ENCODE results near the gene PLGRKT. TPM values are rescaled to one million over a fixed set of nuclear protein-coding genes. Genes with fewer than 3 reads are reported as not detected.

The PLGRKT gene
- total RNA-seq, 2 donors from 2014 or later = 21.0 to 31.1 TPM

- WGBS, 2 experiments (ENCODE audit: insufficient coverage in 1 of 2, insufficient read length in 1 of 2) = 95 to 96% methylated on average over 4 to 5 of the region's 5 CpGs
- no peaks in the 10 kb centered on the region for H3K27me3 ChIP-seq (ENCODE audit: control insufficient read depth, insufficient read depth, low read length, poor library complexity, severe bottlenecking)
- no peaks in the 10 kb centered on the region for H3K36me3 ChIP-seq (ENCODE audit: control insufficient read depth, insufficient read depth, low read length)
- H3K4me3 ChIP-seq (ENCODE audit: low read length) = no peak overlapping the region
- H3K9me3 ChIP-seq (ENCODE audit: control insufficient read depth, low read length) = peaks cover 10% of the 10 kb centered on the region
- H3K36me3 Mint-ChIP-seq (ENCODE audit: low read depth) = no peaks in the 10 kb centered on the region
- no peaks in the 10 kb centered on the region for H3K27me3 Mint-ChIP-seq (ENCODE audit: insufficient read depth)
- H3K9ac ChIP-seq (ENCODE audit: extremely low read depth, low read length, poor library complexity, severe bottlenecking) = no peak overlapping the region
- DNase-seq = no peak
- no peaks in the 10 kb centered on the region for H3K4me1 ChIP-seq (ENCODE audit: control insufficient read depth, insufficient read depth, low read length)
- peaks cover 22% of the 10 kb centered on the region for H3K9me3 Mint-ChIP-seq
- TF ChIP-seq CTCF (conservative IDR thresholded peaks at IDR 0.05) = peak; percentile 53
- H3K4me3 Mint-ChIP-seq = no peak overlapping the region
- H3K4me1 Mint-ChIP-seq = peaks cover 20% of the 10 kb centered on the region
- no peak overlapping the region for H3K27ac Mint-ChIP-seq
- H3K27ac ChIP-seq (ENCODE audit: low read depth, low read length) = no peak overlapping the region
Observed at GRCh38 chr9:5481322-5482040, 43.8 kb upstream of the PLGRKT start.

DNA sequence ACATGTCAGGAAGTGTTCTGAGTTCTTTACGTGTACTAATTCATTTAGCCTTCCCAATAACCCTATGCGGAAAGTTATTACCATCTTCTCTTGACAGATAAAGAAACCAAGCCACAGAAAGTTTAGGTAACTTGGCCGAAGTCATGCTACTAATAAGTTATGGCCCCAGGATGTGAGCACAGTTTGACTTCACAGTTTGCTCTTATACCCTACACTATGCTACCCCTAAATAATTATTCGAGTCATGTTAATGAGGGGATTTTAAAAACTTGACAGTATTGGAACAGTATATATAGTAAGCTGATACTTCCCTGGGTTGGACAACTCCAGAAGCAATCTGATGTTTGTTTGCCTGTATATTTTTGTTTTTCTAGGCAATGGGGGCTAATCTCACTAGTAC is 43.2 kb upstream of the PLGRKT start:
- Histone ChIP-seq H3K27ac (ENCODE audit: low read depth, low read length) (no peak overlapping the region), H3K27me3 (ENCODE audit: control insufficient read depth, insufficient read depth, low read length, poor library complexity, severe bottlenecking) (no peaks in the 10 kb centered on the region), H3K4me3 (ENCODE audit: low read length) (no peak overlapping the region), H3K36me3 (ENCODE audit: control insufficient read depth, insufficient read depth, low read length) (no peaks in the 10 kb centered on the region), H3K9me3 (ENCODE audit: control insufficient read depth, low read length) (peaks cover 10% of the 10 kb centered on the region), H3K4me1 (ENCODE audit: control insufficient read depth, insufficient read depth, low read length) (no peaks in the 10 kb centered on the region), H3K9ac (ENCODE audit: extremely low read depth, low read length, poor library complexity, severe bottlenecking) (no peak overlapping the region)
- TF ChIP-seq CTCF (conservative IDR thresholded peaks at IDR 0.05) = no peak
- no peaks in the 10 kb centered on the region for H3K36me3 Mint-ChIP-seq (ENCODE audit: low read depth)
- H3K27me3 Mint-ChIP-seq (ENCODE audit: insufficient read depth) = no peaks in the 10 kb centered on the region
- peaks cover 17% of the 10 kb centered on the region for H3K4me1 Mint-ChIP-seq
- H3K4me3 Mint-ChIP-seq = no peak overlapping the region
- DNase-seq = no peak
- H3K9me3 Mint-ChIP-seq = peaks cover 25% of the 10 kb centered on the region
- WGBS, 2 experiments (ENCODE audit: insufficient coverage in 1 of 2, insufficient read length in 1 of 2) = 90 to 100% methylated on average over 2 to 4 of the region's 4 CpGs
- no peak overlapping the region for H3K27ac Mint-ChIP-seq

- Mint-ChIP-seq H3K36me3 (ENCODE audit: low read depth) (no peaks in the 10 kb centered on the region), H3K27ac (no peak overlapping the region), H3K9me3 (peaks cover 31% of the 10 kb centered on the region), H3K4me1 (peaks cover 9% of the 10 kb centered on the region), H3K27me3 (ENCODE audit: insufficient read depth) (peaks cover 4% of the 10 kb centered on the region), H3K4me3 (no peak overlapping the region)
- peaks cover 10% of the 10 kb centered on the region for H3K9me3 ChIP-seq (ENCODE audit: control insufficient read depth, low read length)
- DNase-seq = no peak
- TF ChIP-seq CTCF (conservative IDR thresholded peaks at IDR 0.05) = no peak
- H3K4me3 ChIP-seq (ENCODE audit: low read length) = no peak overlapping the region
- H3K36me3 ChIP-seq (ENCODE audit: control insufficient read depth, insufficient read depth, low read length) = no peaks in the 10 kb centered on the region
- WGBS, 2 experiments (ENCODE audit: insufficient coverage in 1 of 2, insufficient read length in 1 of 2) = 86 to 92% methylated on average over 3 of the region's 3 CpGs
- no peak overlapping the region for H3K9ac ChIP-seq (ENCODE audit: extremely low read depth, low read length, poor library complexity, severe bottlenecking)
- H3K27ac ChIP-seq (ENCODE audit: low read depth, low read length) = no peak overlapping the region
- H3K27me3 ChIP-seq (ENCODE audit: control insufficient read depth, insufficient read depth, low read length, poor library complexity, severe bottlenecking) = no peaks in the 10 kb centered on the region
- no peaks in the 10 kb centered on the region for H3K4me1 ChIP-seq (ENCODE audit: control insufficient read depth, insufficient read depth, low read length)
Observed at GRCh38 chr9:5479994-5480694, 42.4 kb upstream of the PLGRKT start.

Data from endodermal cell (in vitro differentiated cells).